ENCODE results near the gene SIRPB2.

Gene SIRPB2

GRCh38 chr20:1491281-1491840, at the start of gene SIRPB2:
Gene SIRPB2, minus strand, starts transcription at chr20:1491420. Its CDS starts 61 bp downstream, at chr20:1491359.
- no peak for DNase-seq

DNA sequence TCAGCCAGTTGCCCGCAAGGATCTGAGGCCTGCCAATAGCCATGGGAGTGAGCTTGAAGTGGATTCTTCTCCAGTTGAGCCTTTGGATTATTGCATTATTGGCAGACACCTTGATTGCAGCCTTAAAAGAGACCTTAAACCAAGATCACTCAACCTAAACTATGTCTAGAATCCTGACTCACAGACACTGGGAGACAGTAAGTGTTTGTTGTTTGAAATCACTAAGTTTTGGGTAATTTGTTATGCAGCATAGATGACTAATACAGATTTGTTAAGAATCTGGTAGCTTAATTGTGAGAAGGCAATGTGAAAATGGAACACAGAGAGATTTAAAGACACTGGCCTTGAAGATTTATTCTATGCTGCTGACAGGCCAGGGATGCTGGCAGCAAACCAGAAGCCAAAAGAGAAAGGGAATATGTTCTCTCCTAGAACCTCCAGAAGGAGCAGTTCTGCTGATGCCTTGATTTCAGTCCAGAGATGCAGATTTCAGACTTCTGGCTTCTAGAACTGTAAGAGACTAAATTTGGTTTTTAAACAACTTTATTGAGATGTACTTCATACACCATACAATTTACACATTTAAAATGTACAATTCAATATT, 48.7 kb upstream of the SIRPB2 start:
- no peak for DNase-seq

GRCh38 chr20:1538655-1539054, 47.4 kb upstream of the SIRPB2 start:
- no peak for DNase-seq

DNA sequence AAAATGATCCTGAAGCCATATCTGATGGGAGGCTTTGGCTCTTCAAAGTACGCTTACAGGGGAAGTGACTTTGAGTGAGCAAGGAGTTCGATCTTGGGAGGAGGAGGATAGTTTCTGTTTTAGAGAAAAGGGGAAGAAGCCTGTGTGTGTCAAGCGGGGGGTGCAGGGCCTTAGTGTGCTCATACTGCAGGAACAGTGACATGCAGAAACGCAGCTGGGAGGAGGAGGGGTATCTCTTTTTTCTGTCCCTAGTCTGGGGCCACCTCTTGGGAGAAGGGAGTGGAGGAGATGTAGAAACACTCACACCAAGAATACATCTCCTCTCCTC, 46.5 kb upstream of the SIRPB2 start:
- no peak for DNase-seq

- no peak for DNase-seq
These were observed 45.9 kb upstream of the SIRPB2 start for GRCh38 chr20:1536893-1537730.

GRCh38 chr20:1535420-1536175, 44.4 kb upstream of the SIRPB2 start:
- DNase-seq, result no peak

DNA sequence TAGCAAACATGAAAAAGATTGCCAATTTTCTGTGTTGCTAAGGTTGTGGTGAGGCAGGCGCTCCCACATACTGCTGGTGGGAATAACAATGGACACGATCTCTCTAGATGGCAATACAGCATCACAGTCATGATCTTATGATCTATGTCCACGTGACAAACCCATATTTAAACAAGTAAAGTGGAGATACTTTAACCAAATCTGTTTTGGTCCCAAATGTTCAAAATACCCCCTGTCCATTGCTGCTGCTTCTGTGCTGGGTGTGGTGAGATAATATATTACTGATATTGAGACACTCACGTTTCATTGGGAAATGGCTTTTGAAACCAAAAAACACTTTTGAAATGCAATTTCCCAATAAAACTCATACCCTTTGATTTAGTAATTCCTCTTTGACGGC, 43.3 kb upstream of the SIRPB2 start:
- DNase-seq, result no peak

- DNase-seq, result no peak
These were observed 41.8 kb upstream of the SIRPB2 start for GRCh38 chr20:1533059-1533458.

DNA sequence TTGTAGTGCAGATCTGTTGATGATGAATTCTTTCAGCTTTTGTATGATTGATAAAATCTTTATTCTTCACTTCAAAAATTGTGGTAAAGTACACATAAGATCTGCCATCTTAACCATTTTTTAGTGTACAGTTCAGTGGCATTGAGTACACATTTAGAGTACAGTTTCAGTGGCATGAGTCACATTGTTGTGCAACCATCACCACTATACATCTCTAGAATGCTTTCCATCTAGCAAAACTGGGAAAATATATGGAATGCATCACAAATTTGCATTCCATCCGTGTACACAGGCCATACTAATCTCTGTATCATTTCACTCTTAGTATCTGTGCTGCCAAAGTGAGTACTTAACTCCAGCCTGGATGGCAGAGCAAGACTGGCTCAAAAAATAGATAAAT, 37.6 kb upstream of the SIRPB2 start:
- DNase-seq, result no peak

DNA sequence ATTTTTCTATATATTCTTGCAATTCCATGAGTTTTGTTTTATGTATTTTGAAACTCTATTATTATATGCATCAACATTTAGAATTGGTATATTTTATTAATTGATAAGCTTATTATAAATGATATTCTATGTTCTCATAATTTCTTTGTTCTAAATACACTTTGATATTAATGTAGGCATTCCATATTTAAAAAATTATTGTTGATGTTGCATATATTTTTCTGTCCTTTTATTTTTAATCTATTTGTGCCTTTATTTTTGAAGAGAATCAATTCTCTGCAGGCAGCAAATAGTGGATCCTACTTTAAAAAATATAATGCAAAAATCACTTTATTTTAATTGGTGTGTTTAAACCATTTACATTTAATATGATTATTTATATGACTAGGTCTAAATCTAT, 36.7 kb upstream of the SIRPB2 start:
- DNase-seq, result no peak

DNA sequence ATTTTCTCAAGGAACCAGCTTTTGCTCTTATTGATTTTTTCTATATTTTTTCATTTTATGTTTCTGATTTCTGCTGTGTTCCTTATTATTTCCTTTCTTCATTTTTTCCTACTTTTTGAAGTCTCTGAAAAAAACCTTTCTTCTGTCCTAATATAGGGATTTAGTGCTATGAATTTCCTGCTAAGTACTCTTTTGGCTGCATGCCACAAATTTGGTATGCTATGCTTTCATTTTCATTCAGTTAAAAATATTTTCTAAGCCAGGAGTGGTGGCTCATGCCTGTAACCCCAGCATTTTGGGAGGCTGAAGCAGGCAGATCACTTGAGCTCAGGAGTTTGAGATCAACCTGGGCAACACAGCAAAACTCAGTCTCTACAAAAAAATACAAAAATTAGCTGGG, 35.7 kb upstream of the SIRPB2 start:
- DNase-seq, result no peak

- DNase-seq, result no peak
These were observed 35.1 kb upstream of the SIRPB2 start for GRCh38 chr20:1526310-1526709.

GRCh38 chr20:1524004-1524403, 32.8 kb upstream of the SIRPB2 start:
- no peak for DNase-seq

GRCh38 chr20:1517010-1517409, 25.8 kb upstream of the SIRPB2 start:
- no peak for DNase-seq

DNA sequence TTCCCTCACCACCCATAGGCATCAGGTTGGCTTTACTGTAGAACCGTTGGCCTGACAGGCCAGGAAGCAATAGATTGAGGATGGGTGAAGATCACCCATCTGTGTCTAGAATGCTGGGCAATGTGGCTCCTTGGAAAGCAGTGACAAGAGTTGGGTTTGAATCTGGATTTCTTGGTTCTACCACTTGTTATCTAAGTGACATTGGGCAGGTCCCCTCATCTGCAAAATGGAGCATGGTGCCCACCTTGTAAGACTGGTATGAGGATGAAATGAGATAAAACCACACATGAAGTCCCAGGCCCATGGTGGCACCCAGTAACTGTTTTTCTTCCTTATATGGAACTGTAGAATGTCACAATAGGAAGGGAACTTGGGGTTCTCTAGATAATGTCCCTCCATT, 22.6 kb upstream of the SIRPB2 start:
- no peak for DNase-seq

DNA sequence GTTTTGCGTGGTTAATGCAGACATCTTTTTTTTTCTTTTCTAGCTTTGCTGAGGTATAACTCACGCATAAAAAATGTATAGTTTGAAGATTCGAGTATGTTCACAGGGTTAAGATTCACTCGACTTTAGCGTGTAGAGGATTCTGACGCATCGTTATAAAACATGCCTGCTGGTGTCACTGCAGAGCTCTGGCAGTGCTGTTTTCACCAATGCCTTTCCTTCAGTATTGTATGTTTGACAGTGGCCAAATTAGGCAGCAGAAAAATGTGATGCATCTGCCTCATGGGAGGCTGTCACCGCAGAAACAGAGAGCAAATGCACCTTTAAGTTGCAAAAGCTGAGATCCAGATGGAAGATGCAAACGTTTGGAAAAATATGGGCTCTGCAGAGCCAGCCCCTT, 18.0 kb upstream of the SIRPB2 start:
- no peak for DNase-seq

GRCh38 chr20:1508574-1508973, 17.4 kb upstream of the SIRPB2 start:
- DNase-seq, result no peak

- DNase-seq, result no peak
These were observed 16.1 kb upstream of the SIRPB2 start for GRCh38 chr20:1507276-1507675.

- no peak for DNase-seq
These were observed 14.7 kb upstream of the SIRPB2 start for GRCh38 chr20:1505871-1506270.

DNA sequence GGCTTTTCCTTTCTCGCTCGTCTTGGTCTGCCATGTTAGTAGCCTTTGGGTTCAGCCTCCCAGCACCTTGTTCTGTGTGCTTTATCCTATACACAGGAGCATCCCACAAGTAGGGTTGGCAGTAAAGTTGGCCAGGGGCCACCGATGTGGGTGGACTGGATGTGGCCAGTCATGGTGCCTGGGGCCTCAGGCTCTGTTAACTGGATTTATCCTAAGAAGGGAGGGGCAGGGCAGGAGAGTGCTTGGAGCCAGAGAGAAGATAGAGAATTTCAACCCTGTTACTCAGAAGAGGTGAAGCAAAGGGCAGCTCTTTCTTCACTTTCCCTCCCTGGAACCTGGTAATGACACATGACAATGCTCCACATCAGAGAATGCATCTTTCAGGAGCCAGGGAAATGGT, 14.1 kb upstream of the SIRPB2 start:
- no peak for DNase-seq

DNA sequence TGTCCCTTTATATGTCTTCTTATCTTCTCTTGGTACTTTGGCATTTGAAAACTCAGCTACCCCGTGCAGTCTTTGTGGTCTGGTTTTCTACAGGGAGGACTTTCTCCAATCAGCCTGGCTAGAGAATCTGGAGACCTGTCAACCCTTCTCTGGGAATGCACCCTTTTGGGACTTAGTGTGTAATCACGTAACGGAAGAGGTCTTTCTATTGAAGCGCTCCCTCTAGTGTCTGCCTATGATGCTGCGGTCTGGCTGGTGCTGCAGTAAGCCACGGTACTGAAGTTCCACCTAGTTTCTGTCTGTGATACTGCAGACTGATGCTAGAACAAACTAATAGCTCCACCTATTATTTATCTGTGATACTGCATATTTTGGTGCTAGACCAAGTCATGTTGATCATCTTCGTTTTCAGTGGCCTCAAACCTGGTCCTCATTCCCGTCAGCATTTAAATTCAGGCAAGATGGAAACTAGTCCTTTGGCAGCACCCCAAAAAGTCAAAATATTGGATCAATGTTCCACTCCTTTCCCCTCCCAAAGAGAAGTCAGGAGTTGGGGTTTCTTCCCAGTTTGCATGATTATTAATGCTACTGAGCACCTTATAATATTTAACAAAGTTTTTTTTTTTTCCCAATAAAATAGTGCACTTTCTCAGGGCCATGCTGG, 12.5 kb upstream of the SIRPB2 start:
- peak; percentile 78 for DNase-seq

DNA sequence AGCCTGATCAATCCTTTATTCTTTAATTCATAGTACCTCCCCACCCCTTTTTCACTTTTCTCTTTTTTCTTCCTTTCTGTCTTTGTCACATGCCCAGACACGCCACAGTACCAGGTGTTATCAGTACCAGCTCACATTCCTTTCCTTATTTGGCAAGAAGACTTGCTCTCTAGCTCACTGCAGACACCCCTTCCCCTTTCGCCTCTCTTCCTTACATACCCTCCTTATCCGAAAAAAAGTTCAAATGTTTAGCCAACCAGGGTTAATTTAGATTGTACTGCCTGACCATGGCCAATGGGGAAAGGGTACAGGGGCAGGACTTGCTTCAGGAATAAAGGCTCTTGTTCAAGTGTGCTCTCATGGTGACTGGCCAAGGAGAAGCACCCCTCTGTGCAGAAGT, 9.3 kb upstream of the SIRPB2 start:
- DNase-seq, result no peak
